Placental epithelial cell (primary cell): Measurements from ENCODE around the gene LY6G6D. TPM values are rescaled to one million over a fixed set of nuclear protein-coding genes. Genes with fewer than 3 reads are reported as not detected.

ENCODE experiments used
- total RNA-seq: library from RNA; depleted of rRNA; stranded (reverse); fragments of >200 nt; gene quantifications from 2 replicates; pipeline ENCODE4 v1.2.3, GENCODE V29; 2012

LY6G6D gene, protein sequence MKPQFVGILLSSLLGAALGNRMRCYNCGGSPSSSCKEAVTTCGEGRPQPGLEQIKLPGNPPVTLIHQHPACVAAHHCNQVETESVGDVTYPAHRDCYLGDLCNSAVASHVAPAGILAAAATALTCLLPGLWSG
- not detected in 2 replicates for total RNA-seq

DNA sequence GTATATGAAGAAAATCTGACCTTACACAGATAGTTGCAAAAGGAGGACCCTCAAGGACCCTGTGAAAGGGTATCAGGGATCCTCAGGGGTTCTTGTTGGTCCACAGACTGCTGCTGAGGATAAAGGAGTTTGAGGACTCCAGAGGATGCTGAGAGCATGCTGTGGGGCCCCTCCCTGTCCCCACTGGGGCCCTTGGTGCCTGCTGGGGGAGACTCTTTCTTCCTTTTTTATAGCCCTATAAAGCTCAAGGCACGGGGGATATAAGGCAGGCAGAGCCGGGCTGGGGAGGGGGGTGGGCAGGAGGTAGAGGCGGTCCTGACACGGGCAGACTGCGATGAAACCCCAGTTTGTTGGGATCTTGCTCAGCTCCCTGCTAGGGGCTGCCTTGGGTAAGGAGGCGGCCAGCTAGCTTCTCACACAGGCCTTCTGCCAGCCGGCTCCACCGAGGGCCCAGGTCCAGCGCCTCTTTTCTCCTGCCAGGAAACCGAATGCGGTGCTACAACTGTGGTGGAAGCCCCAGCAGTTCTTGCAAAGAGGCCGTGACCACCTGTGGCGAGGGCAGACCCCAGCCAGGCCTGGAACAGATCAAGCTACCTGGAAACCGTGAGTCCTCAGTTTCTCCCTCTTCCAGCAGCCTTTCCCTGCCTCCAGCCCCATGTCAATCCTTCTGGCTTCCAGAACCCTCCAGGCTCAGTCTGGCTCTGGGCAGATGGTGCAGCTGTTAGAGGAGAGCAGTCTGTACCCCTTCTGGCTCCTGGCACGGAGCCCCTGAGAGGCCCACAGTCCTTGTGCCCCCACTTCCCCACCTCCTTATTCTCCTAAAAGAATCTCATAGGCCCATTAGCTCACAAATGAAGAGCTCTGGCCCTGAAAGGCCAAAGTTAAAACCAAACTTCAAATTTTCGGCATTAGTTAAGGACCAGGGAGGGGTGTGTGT lies at the start of gene LY6G6D:
Gene LY6G6D, plus strand, starts transcription at position 327 of the 937 bp plus-strand sequence. Its CDS starts 8 bp downstream, at position 335.

DNA sequence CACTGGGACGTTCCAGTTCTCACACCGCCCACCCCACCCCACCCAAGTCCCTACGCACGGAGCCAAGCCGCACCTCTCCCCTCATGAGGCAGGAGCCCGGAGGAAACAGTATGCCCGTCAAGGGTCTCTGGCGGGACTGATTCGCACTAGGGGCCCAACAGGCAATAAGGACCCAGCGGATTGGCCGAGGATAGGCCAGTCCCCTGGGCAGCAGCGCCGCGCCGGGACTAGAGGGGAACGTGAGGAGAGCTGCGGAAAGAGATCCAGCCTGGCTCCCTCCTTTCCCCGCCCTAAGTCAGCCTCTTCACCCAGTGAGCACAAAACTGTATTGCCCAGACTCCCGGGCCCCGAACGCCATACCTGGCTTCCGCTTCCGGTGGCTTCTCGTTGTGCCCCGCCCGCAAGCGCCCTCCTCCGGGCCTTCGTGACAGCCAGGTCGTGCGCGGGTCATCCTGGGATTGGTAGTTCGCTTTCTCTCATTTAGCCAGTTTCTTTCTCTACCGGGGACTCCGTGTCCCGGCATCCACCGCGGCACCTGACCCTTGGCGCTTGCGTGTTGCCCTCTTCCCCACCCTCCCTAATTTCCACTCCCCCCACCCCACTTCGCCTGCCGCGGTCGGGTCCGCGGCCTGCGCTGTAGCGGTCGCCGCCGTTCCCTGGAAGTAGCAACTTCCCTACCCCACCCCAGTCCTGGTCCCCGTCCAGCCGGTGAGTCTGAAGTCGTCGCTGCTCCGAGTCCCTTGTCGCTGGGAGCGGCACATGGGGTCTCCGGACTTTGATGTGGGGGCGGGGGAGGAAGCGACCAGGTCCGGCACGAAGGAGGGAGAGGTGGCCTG lies 49.4 kb upstream of the LY6G6D start, which contains the start of gene CSNK2B:
Gene CSNK2B, plus strand, starts transcription at position 580 of the 836 bp plus-strand sequence. CDS start 752 bp downstream, outside the sequence.

DNA sequence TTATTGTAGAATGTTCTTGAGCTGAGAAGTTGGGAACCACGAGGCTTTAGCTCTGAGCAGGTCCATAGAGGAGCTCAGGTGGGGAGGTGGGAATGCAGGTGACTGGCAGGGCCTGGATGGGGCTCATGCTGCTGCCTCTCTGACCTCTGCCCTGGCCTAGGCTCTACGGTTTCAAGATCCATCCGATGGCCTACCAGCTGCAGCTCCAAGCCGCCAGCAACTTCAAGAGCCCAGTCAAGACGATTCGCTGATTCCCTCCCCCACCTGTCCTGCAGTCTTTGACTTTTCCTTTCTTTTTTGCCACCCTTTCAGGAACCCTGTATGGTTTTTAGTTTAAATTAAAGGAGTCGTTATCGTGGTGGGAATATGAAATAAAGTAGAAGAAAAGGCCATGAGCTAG lies 45.5 kb upstream of the LY6G6D start, which contains the start of gene LY6G5B:
Gene LY6G5B, plus strand, starts transcription at position 301 of the 400 bp plus-strand sequence. CDS start 975 bp downstream, outside the sequence.

DNA sequence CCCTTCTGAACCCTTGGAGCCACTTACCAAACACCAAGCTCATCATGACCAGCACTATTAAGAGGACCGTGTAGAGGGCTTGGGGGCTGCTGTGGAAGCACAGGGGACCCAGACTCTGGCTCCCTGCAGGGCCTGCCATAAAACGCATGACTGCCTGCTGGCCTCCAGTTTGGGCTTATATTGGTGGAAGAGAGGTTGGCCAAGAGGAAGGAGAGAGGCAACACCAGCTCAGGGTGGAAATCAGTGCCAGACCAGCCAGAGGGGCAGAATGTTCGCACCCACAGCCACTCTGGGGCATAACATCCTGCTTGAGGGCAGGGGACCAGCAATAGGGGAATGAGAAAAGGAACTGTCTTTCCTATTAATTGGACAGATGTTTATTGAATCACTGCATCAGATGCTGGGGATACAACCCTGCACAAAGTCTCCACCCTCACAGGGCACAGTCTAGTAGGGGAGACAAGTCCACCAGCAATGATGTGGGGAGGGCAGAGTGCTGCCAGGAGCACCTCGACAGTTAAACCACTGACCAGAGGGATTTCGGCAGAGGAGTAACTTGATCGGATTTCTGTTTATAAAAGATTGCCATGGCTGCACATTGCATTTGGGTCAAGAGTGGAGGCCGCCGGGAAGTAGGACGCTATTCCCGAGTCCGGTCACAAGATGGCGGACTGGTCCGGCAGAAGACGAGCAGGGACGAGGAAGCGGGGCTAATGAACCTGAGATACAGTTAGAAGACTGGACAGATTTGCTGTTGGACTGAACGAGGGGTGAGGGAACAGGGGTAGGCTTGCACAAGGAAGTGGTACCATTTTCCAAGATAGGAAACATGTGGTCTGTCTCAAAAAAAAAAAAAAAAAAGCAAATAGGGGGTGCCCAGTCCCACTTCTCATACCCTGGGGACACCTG lies 34.7 kb upstream of the LY6G6D start, which contains the start of gene LY6G5C:
Gene LY6G5C, minus strand, starts transcription at position 842 of the 909 bp plus-strand sequence. Its CDS starts 694 bp downstream, at position 148.

DNA sequence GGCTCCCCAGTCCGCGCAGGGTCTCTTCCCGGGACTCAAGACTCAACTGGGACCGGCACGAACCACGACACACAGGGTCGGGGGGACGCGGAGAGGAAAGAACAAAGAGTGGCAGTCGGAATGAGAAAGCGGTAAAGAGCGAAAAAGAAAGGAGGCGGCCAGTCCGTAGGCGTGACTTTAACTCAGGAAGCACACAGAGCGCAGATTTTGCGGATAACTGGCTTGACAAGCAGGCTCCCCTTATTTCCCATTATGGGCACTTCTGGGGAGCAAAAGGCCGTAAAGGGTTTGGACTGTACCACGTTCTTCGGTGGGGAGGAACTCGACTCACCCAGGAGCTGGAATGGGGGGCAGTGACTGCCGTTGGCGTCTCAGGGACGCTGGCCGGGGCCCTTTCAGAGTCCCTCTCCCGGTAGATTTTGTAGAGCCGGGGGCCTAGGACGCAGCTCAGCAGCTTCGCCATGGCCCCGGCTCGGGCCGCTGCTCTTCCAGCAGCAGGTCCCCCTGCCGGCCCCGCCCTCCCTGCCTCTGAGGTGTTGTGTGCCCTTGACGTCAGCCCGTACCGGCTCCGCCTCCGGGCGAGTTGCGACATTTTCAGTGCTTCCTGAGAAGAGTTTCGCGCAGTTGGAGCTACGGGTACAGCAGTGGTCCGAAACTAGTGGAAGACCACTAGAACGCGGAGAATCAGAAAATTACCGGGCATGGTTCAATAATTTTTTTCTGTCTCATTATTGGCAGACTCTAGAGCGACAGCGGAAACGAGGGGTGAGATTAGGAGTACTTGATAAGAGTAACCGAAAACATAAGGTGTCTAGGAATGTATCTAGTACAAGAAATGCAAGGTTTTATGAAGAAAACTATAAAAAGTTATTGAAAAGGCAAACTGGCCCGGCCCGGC lies 12.1 kb upstream of the LY6G6D start, which contains the start of gene ABHD16A:
Gene ABHD16A, minus strand, starts transcription at position 506 of the 898 bp plus-strand sequence. Its CDS starts 43 bp downstream, at position 463.

DNA sequence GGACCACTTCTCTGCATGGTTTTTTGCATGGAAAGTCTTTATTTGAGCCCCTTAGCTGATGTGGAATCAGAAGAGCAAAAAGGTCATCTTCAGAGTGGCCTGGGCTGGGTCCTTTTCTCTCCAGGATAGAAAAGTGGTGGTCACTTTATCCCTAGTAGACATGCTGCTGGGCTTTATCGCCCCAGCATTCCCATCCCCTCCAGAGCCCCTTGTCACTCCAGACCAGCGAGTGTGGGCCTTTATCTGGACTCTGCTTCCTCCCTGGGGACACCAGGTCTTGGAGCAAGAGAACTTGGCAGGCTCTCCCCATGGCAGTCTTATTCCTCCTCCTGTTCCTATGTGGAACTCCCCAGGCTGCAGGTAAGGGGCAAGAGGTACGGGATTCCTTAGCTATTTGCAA lies 8.5 kb upstream of the LY6G6D start, which contains the start of gene LY6G6F:
Gene LY6G6F, plus strand, starts transcription at position 268 of the 400 bp plus-strand sequence. Its CDS starts 41 bp downstream, at position 309.

DNA sequence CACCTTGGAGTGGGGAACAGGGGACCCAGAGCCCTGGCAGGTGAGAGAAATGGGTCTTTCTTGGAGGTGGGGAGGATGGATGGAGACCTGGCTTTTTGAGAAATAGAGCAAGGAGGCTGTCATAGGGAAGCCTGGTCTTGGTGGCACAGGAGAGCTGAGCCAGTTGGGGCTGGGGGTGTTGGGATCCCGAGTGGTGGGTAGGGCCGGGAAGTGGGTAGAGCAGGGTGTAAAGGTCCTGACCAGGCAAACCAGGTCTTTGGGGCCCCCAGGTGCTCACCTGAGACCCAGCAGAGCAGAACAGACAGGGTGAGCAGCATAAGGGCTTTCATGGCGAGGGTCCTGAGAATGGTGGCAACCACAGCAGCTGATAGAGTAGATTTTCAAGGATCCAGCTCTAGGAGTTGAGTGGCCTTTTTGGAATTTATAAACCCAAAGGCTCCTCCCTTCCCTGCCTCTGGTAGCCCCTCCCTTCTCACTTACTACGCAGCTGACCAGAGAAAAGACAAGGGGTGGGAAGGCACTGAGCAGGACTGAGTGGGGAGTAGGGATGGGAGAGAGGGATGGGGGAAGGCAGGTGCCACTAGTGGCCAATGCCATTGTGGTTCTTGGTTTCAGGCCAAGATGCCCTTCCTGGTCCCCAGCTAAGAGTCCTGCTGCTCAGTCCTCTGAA lies 6.3 kb downstream of the LY6G6D start, which contains the start of gene LY6G6C:
Gene LY6G6C, minus strand, starts transcription at position 396 of the 670 bp plus-strand sequence. Its CDS starts 67 bp downstream, at position 329.

DNA sequence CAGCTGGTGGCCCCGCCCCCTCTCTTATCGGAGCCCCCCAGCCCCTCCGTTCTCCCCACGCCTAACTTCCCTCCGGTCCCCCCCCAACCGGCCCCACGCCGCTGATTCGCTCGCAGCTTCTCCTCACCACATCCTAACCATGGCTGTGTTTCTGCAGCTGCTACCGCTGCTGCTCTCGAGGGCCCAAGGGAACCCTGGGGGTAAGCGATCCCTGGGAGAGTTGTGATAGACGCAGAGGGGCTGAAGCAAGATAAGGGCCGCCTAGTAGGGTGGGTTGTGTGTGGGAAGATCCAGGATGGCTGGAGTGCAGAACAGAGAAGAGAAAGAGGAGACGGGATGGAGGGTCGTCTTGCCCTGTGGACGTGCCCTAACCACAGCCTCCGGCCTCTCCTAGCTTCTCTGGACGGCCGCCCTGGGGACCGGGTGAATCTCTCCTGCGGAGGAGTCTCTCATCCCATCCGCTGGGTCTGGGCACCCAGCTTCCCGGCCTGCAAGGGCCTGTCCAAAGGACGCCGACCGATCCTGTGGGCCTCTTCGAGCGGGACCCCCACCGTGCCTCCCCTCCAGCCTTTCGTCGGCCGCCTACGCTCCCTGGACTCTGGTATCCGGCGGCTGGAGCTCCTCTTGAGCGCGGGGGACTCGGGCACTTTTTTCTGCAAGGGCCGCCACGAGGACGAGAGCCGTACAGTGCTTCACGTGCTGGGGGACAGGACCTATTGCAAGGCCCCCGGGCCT lies 8.3 kb downstream of the LY6G6D start, which contains the start of gene MPIG6B:
Gene MPIG6B, plus strand, starts transcription at position 129 of the 735 bp plus-strand sequence. Its CDS starts 11 bp downstream, at position 140.

DNA sequence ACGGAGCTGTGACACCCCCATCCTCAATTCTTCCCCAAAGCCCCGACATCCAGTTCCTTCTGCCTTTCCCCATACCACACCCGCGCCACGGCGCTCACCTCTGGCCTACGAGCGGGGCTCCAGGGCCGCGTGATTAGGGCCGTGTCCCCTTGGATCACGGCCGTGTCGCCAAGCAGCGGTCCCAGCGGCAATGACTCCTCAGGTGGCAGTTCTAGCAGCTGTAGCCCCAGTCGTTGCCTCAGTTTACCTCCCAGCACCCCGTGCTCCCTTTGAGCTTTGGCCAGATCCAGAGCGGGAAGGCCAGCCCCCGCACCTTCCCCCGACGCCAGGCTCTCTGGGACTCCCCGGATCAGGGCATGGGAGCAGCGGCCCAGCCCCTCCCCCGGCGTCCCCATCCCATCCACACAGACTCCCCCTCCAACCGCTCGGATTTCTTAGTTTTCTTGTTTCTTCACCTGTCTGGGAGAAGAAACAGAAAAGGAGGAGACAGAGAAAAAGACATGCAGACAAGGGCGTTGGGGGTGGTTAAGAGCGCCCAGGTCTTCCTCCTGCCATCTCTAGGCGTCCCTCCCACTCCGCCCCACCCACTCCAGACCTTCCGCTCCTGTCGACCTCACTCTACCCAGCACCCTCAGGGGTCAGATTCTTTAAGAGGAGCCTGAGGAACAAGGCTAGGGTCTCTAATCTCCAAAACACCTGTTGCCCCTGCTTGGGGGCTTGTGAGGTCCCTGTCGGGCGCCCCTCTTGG lies 13.8 kb downstream of the LY6G6D start, which contains the start of gene DDAH2:
Gene DDAH2, minus strand, starts transcription at position 533 of the 748 bp plus-strand sequence. Its CDS starts 138 bp downstream, at position 395.

DNA sequence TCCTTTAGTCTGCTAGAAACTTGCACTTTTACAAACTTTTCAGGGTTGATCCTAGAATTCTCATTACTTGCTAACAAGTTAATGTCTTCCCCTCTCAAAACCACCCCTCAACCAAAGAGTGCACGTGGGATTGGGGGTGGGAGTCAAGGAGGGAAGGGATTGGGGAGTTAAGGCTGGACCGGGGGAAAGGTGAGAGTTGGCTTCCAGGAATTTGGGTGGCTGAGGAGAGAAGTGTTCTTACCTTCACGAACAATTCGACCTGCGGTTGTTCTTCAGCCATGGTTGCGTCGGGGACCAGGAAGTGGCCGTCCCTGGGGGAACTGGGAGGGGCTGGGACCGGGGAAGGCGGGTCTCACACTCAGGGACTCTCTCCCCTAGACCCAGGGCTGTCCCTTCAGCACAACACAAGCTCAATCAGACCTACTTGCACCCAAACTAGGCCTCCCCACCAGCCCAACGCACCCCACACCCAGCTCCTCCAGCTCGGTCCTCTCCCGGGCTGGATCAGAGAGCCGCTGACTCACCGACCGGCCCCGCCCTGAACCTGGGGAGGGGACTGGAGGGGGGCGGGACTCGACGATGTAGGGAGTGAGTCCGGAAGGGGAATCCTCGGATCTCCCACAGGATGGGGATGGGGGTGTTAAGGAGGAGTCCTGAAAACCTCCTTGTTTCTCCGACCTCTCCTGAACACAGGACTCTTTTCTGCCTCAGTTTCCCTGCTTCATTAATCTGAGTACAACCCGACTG lies 21.0 kb downstream of the LY6G6D start, which contains the start of gene CLIC1:
Gene CLIC1, minus strand, starts transcription at position 510 of the 747 bp plus-strand sequence. Its CDS starts 230 bp downstream, at position 280.

DNA sequence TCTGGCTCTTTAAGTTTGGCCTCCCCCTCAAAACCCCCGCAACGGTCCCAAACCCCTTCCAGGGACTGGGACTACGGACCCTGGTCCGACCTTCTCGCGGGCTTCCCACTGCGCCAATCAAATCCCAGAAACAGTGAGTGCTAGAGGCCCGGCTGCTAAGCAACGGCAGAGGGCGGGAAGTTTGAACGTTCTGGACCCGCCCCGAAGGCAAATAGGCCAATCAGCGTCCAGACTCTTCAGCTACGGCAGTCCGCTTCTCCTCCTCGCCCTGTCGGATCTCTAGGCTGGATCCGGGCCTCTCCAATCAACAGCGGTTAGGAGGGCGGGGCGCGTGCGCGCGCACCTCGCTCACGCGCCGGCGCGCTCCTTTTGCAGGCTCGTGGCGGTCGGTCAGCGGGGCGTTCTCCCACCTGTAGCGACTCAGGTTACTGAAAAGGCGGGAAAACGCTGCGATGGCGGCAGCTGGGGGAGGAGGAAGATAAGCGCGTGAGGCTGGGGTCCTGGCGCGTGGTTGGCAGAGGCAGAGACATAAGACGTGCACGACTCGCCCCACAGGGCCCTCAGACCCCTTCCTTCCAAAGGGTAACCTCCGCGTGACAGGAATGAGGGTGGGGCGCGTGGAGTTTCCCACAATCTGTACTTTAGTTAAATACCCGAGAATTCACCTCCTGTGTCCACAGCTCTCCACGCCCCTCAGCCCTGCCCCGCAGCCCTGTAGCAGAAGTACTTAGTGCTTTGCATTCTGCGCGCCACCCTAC lies 24.7 kb downstream of the LY6G6D start, which contains the start of gene MSH5:
Gene MSH5, plus strand, starts transcription at position 367 of the 758 bp plus-strand sequence. CDS start 462 bp downstream, outside the sequence.

DNA sequence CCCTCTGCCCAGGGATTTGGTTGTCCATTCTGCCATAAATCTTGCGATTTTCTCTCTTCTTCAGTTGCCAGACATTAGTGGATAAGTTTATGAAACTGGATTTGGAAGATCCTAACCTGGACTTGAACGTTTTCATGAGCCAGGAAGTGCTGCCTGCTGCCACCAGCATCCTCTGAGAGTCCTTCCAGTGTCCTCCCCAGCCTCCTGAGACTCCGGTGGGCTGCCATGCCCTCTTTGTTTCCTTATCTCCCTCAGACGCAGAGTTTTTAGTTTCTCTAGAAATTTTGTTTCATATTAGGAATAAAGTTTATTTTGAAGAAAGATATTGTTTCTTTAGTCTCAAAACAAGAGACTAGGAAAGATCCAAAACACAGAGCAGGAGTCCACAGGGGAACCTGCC lies 47.2 kb downstream of the LY6G6D start, which contains the start of gene SAPCD1:
Gene SAPCD1, plus strand, starts transcription at position 301 of the 400 bp plus-strand sequence. CDS start 399 bp downstream, outside the sequence.

